H7 (cell line): ENCODE measurements around the gene ATG14. TPM values are rescaled to one million over a fixed set of nuclear protein-coding genes. Genes with fewer than 3 reads are reported as not detected.

Experiments used
- DNase-seq: peaks from one replicate; pipeline ENCODE4 v3.0.0; 2012
- H3K27me3 ChIP-seq: 2 replicates; pipeline ENCODE4 v1.6.0; 2011; ENCODE audit warnings: mild to moderate bottlenecking, low read length; ENCODE audit not compliant: control insufficient read depth, insufficient read depth
- H3K36me3 ChIP-seq: replicated peaks from 2 replicates; pipeline ENCODE4 v1.5.1; 2011; ENCODE audit warnings: low read length; ENCODE audit not compliant: control insufficient read depth, insufficient read depth
- H3K4me3 ChIP-seq: 2 replicates; pipeline ENCODE4 v1.5.1; 2011; ENCODE audit warnings: low read depth, mild to moderate bottlenecking, control low read depth, low read length, moderate library complexity; ENCODE audit not compliant: insufficient read depth
- total RNA-seq: library from RNA; depleted of rRNA; stranded (reverse); fragments of >200 nt; shearing (Covaris generic); gene quantifications from 2 replicates; pipeline ENCODE4 v1.2.3, GENCODE V29; 2014

ATG14 gene
- total RNA-seq, 1 experiment from 2014 or later, result 9.6 TPM

- Histone ChIP-seq H3K36me3 (no peaks in the 10 kb centered on the region), H3K4me3 (no peak overlapping the region), H3K27me3 (no peaks in the 10 kb centered on the region)
- DNase-seq, result no peak
Measured at GRCh38 chr14:55336691-55337090, 74.9 kb downstream of the ATG14 start.

- H3K27me3 ChIP-seq, result no peaks in the 10 kb centered on the region
- no peak for DNase-seq
- H3K4me3 ChIP-seq, result no peak overlapping the region
- no peaks in the 10 kb centered on the region for H3K36me3 ChIP-seq
Measured at GRCh38 chr14:55336162-55336561, 75.5 kb downstream of the ATG14 start.

- no peak overlapping the region for H3K4me3 ChIP-seq
- DNase-seq, result no peak
- H3K27me3 ChIP-seq, result no peaks in the 10 kb centered on the region
- H3K36me3 ChIP-seq, result no peaks in the 10 kb centered on the region
Measured at GRCh38 chr14:55333711-55334485, 77.7 kb downstream of the ATG14 start.

GRCh38 chr14:55332654-55333570, 78.7 kb downstream of the ATG14 start:
- no peaks in the 10 kb centered on the region for H3K36me3 ChIP-seq
- no peak for DNase-seq
- H3K27me3 ChIP-seq, result no peaks in the 10 kb centered on the region
- no peak overlapping the region for H3K4me3 ChIP-seq

- H3K4me3 ChIP-seq, result no peak overlapping the region
- no peaks in the 10 kb centered on the region for H3K36me3 ChIP-seq
- no peak for DNase-seq
- H3K27me3 ChIP-seq, result no peaks in the 10 kb centered on the region
Measured at GRCh38 chr14:55329999-55330710, 81.5 kb downstream of the ATG14 start.

- Histone ChIP-seq H3K4me3 (no peak overlapping the region), H3K27me3 (no peaks in the 10 kb centered on the region)
- DNase-seq, result no peak
Measured at GRCh38 chr14:55328317-55328716, 83.3 kb downstream of the ATG14 start.

GRCh38 chr14:55327179-55327578, 84.5 kb downstream of the ATG14 start:
- DNase-seq, result no peak
- H3K4me3 ChIP-seq, result no peak overlapping the region
- H3K36me3 ChIP-seq, result no peaks in the 10 kb centered on the region
- no peaks in the 10 kb centered on the region for H3K27me3 ChIP-seq

More at GRCh38 chr14:55328317-55328716, 83.3 kb downstream of the ATG14 start:
- H3K36me3 ChIP-seq, result no peaks in the 10 kb centered on the region

GRCh38 chr14:55324812-55325211, 86.8 kb downstream of the ATG14 start:
- no peak for DNase-seq
- no peaks in the 10 kb centered on the region for H3K36me3 ChIP-seq
- H3K27me3 ChIP-seq, result no peaks in the 10 kb centered on the region
- H3K4me3 ChIP-seq, result no peak overlapping the region

GRCh38 chr14:55323910-55324309, 87.7 kb downstream of the ATG14 start:
- Histone ChIP-seq H3K4me3 (no peak overlapping the region), H3K36me3 (no peaks in the 10 kb centered on the region), H3K27me3 (no peaks in the 10 kb centered on the region)
- no peak for DNase-seq

GRCh38 chr14:55318694-55319093, 92.9 kb downstream of the ATG14 start:
- H3K36me3 ChIP-seq, result no peaks in the 10 kb centered on the region
- no peak for DNase-seq
- H3K27me3 ChIP-seq, result no peaks in the 10 kb centered on the region
- H3K4me3 ChIP-seq, result no peak overlapping the region

GRCh38 chr14:55317542-55318306, 93.9 kb downstream of the ATG14 start:
- DNase-seq, result no peak
- Histone ChIP-seq H3K36me3 (no peaks in the 10 kb centered on the region), H3K4me3 (no peak overlapping the region), H3K27me3 (no peaks in the 10 kb centered on the region)

- Histone ChIP-seq H3K4me3 (no peak overlapping the region), H3K36me3 (no peaks in the 10 kb centered on the region), H3K27me3 (no peaks in the 10 kb centered on the region)
- no peak for DNase-seq
Measured at GRCh38 chr14:55316564-55316963, 95.1 kb downstream of the ATG14 start.
